Measurements from ENCODE around the gene EXOG.

Gene EXOG

GRCh38 chr3:38511546-38511945 lies 15.4 kb downstream of the EXOG start:
- DNase-seq: no peak

GRCh38 chr3:38515367-38515766 lies 19.2 kb downstream of the EXOG start:
- no peak for DNase-seq

- no peak for DNase-seq
Measured at GRCh38 chr3:38516669-38517068, 20.5 kb downstream of the EXOG start.

- no peak for DNase-seq
Measured at GRCh38 chr3:38519000-38519399, 22.9 kb downstream of the EXOG start.

GRCh38 chr3:38519651-38520050 lies 23.5 kb downstream of the EXOG start:
- DNase-seq: peak; percentile 48

- peak; percentile 84 for DNase-seq
Measured at GRCh38 chr3:38521391-38521987, 25.3 kb downstream of the EXOG start.

- DNase-seq: no peak
Measured at GRCh38 chr3:38522002-38522401, 25.9 kb downstream of the EXOG start.

GRCh38 chr3:38524141-38524739 lies 28.1 kb downstream of the EXOG start:
- no peak for DNase-seq

GRCh38 chr3:38526792-38527191 lies 30.7 kb downstream of the EXOG start:
- no peak for DNase-seq

GRCh38 chr3:38528457-38528856 lies 32.3 kb downstream of the EXOG start:
- peak; percentile 39 for DNase-seq

GRCh38 chr3:38532529-38532928 lies 36.4 kb downstream of the EXOG start:
- no peak for DNase-seq

GRCh38 chr3:38533285-38533976 lies 37.3 kb downstream of the EXOG start:
- DNase-seq: no peak

GRCh38 chr3:38534180-38534579 lies 38.0 kb downstream of the EXOG start:
- no peak for DNase-seq

GRCh38 chr3:38534604-38535003 lies 38.5 kb downstream of the EXOG start:
- DNase-seq: no peak

- DNase-seq: no peak
Measured at GRCh38 chr3:38536671-38537070, 40.5 kb downstream of the EXOG start.

GRCh38 chr3:38538773-38539353 lies 42.7 kb downstream of the EXOG start:
- no peak for DNase-seq

- DNase-seq: no peak
Measured at GRCh38 chr3:38541806-38542205, 45.7 kb downstream of the EXOG start.

- DNase-seq: no peak
Measured at GRCh38 chr3:38542401-38543298, 46.5 kb downstream of the EXOG start.

- no peak for DNase-seq
Measured at GRCh38 chr3:38543586-38543985, 47.4 kb downstream of the EXOG start.

GRCh38 chr3:38544926-38545325 lies 48.8 kb downstream of the EXOG start:
- no peak for DNase-seq

- DNase-seq: no peak
Measured at GRCh38 chr3:38545550-38545949, 49.4 kb downstream of the EXOG start.

GRCh38 chr3:38545983-38546382 lies 49.8 kb downstream of the EXOG start:
- DNase-seq: no peak
